ENCODE data around the gene SLC24A1.

The SLC24A1 gene

GRCh38 chr15:65578904-65579728 is 42.6 kb upstream of the SLC24A1 start:
- H3K36me3 ChIP-seq (ENCODE audit: control insufficient read depth in 1 of 2, insufficient read depth in 2 of 2, low read length in 2 of 2), result peaks cover 6 to 18% of the 10 kb centered on the region in 2 experiments
- H3K18ac ChIP-seq (ENCODE audit: low read length), result no peak overlapping the region
- no peak overlapping the region for H3K14ac ChIP-seq (ENCODE audit: low read length)
- no peak overlapping the region for H2AK5ac ChIP-seq (ENCODE audit: low read length)
- DNase-seq, result no peak
- peaks cover 3% of the 10 kb centered on the region in 2 experiments for H3K4me1 ChIP-seq (ENCODE audit: control insufficient read depth in 1 of 2, insufficient read depth in 2 of 2, low read length in 2 of 2)
- no peak overlapping the region for H3K23ac ChIP-seq (ENCODE audit: low read length)
- no peak overlapping the region for H3K9ac ChIP-seq (ENCODE audit: low read length)
- H4K91ac ChIP-seq (ENCODE audit: low read depth, low read length), result no peak overlapping the region
- no CpG with 5 or more reads among the region's 8 CpGs for WGBS (ENCODE audit: extremely low coverage, insufficient coverage, insufficient read length)
- no peak overlapping the region for H3K4me2 ChIP-seq (ENCODE audit: low read length)
- no peak overlapping the region for H2BK120ac ChIP-seq (ENCODE audit: insufficient read depth, low read length, poor library complexity)
- H3K9me3 ChIP-seq (ENCODE audit: insufficient read depth, low read depth, low read length), result no peaks in the 10 kb centered on the region
- no peak overlapping the region for H2AFZ ChIP-seq (ENCODE audit: insufficient read depth, low read length, poor library complexity)
- H3K79me1 ChIP-seq (ENCODE audit: low read length), result no peaks in the 10 kb centered on the region
- no peak overlapping the region for H4K12ac ChIP-seq (ENCODE audit: low read depth, low read length)
- H3K4ac ChIP-seq (ENCODE audit: low read depth, low read length), result no peak overlapping the region
- no peaks in the 10 kb centered on the region for H3K27me3 ChIP-seq (ENCODE audit: insufficient read depth, low read length)
- no peak overlapping the region for H2BK5ac ChIP-seq (ENCODE audit: low read depth, low read length, poor library complexity)
- H3K79me2 ChIP-seq (ENCODE audit: control insufficient read depth, insufficient read depth, low read length, poor library complexity), result no peaks in the 10 kb centered on the region
- H4K8ac ChIP-seq (ENCODE audit: low read depth, low read length), result no peak overlapping the region
- H3K4me3 ChIP-seq (ENCODE audit: low read depth, low read length), result no peak overlapping the region
- H2BK12ac ChIP-seq (ENCODE audit: low read length), result no peak overlapping the region
- no peak overlapping the region for H3K27ac ChIP-seq (ENCODE audit: low read depth, low read length)

GRCh38 chr15:65579762-65580161 is 42.0 kb upstream of the SLC24A1 start:
- Histone ChIP-seq H3K23ac (ENCODE audit: low read length) (no peak overlapping the region), H4K8ac (ENCODE audit: low read depth, low read length) (no peak overlapping the region), H2AK5ac (ENCODE audit: low read length) (no peak overlapping the region), H3K27ac (ENCODE audit: low read depth, low read length) (no peak overlapping the region), H3K9me3 (ENCODE audit: insufficient read depth, low read depth, low read length) (no peaks in the 10 kb centered on the region), H3K36me3 (ENCODE audit: control insufficient read depth in 1 of 2, insufficient read depth in 2 of 2, low read length in 2 of 2) (peaks cover 4 to 15% of the 10 kb centered on the region in 2 experiments), H3K14ac (ENCODE audit: low read length) (no peak overlapping the region), H2AFZ (ENCODE audit: insufficient read depth, low read length, poor library complexity) (no peak overlapping the region), H3K4me1 (ENCODE audit: control insufficient read depth in 1 of 2, insufficient read depth in 2 of 2, low read length in 2 of 2) (peaks cover 3% of the 10 kb centered on the region in 2 experiments), H3K18ac (ENCODE audit: low read length) (no peak overlapping the region), H4K91ac (ENCODE audit: low read depth, low read length) (no peak overlapping the region), H3K4me2 (ENCODE audit: low read length) (no peak overlapping the region), H2BK12ac (ENCODE audit: low read length) (no peak overlapping the region), H3K4ac (ENCODE audit: low read depth, low read length) (no peak overlapping the region), H3K79me2 (ENCODE audit: control insufficient read depth, insufficient read depth, low read length, poor library complexity) (no peaks in the 10 kb centered on the region), H2BK5ac (ENCODE audit: low read depth, low read length, poor library complexity) (no peak overlapping the region), H3K79me1 (ENCODE audit: low read length) (no peaks in the 10 kb centered on the region), H3K4me3 (ENCODE audit: low read depth, low read length) (no peak overlapping the region), H4K12ac (ENCODE audit: low read depth, low read length) (no peak overlapping the region), H3K9ac (ENCODE audit: low read length) (no peak overlapping the region), H3K27me3 (ENCODE audit: insufficient read depth, low read length) (no peaks in the 10 kb centered on the region), H2BK120ac (ENCODE audit: insufficient read depth, low read length, poor library complexity) (no peak overlapping the region)
- WGBS (ENCODE audit: extremely low coverage, insufficient coverage, insufficient read length), result no CpG with 5 or more reads among the region's 3 CpGs
- DNase-seq, result no peak

DNA sequence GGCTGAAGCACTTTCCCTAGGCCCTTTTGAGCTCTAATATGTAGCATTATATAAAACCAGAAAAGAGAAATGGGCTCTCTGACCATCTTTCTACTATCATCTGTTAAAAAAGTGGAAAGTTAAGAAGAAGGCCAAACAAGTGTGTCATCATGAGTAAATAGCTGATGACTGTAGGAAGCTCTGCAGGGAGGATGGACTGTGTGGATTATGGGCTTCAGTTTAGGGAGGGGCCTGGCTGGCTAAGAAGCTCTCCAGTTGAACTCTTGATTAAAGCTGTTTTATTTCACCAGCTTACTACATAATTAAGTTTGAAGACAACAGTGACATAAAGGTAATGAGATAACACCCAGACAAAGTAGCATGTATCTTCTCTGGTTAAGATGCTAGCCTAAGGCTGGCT is 41.5 kb upstream of the SLC24A1 start:
- DNase-seq, result no peak
- no peak overlapping the region for H3K4me2 ChIP-seq (ENCODE audit: low read length)
- no peak overlapping the region for H3K27ac ChIP-seq (ENCODE audit: low read depth, low read length)
- no peak overlapping the region for H2AFZ ChIP-seq (ENCODE audit: insufficient read depth, low read length, poor library complexity)
- H3K9me3 ChIP-seq (ENCODE audit: insufficient read depth, low read depth, low read length), result no peaks in the 10 kb centered on the region
- H3K18ac ChIP-seq (ENCODE audit: low read length), result no peak overlapping the region
- H2AK5ac ChIP-seq (ENCODE audit: low read length), result no peak overlapping the region
- H3K79me2 ChIP-seq (ENCODE audit: control insufficient read depth, insufficient read depth, low read length, poor library complexity), result no peaks in the 10 kb centered on the region
- H3K4me1 ChIP-seq (ENCODE audit: control insufficient read depth in 1 of 2, insufficient read depth in 2 of 2, low read length in 2 of 2), result peaks cover 3% of the 10 kb centered on the region in 2 experiments
- H3K79me1 ChIP-seq (ENCODE audit: low read length), result no peaks in the 10 kb centered on the region
- no peak overlapping the region for H3K4me3 ChIP-seq (ENCODE audit: low read depth, low read length)
- H3K4ac ChIP-seq (ENCODE audit: low read depth, low read length), result no peak overlapping the region
- H3K23ac ChIP-seq (ENCODE audit: low read length), result no peak overlapping the region
- no peak overlapping the region for H4K8ac ChIP-seq (ENCODE audit: low read depth, low read length)
- no peak overlapping the region for H2BK12ac ChIP-seq (ENCODE audit: low read length)
- H3K36me3 ChIP-seq (ENCODE audit: control insufficient read depth in 1 of 2, insufficient read depth in 2 of 2, low read length in 2 of 2), result peaks cover 4 to 15% of the 10 kb centered on the region in 2 experiments
- no peak overlapping the region for H4K12ac ChIP-seq (ENCODE audit: low read depth, low read length)
- no peak overlapping the region for H2BK5ac ChIP-seq (ENCODE audit: low read depth, low read length, poor library complexity)
- H2BK120ac ChIP-seq (ENCODE audit: insufficient read depth, low read length, poor library complexity), result no peak overlapping the region
- H3K14ac ChIP-seq (ENCODE audit: low read length), result no peak overlapping the region
- no peak overlapping the region for H3K9ac ChIP-seq (ENCODE audit: low read length)
- no peak overlapping the region for H4K91ac ChIP-seq (ENCODE audit: low read depth, low read length)
- H3K27me3 ChIP-seq (ENCODE audit: insufficient read depth, low read length), result no peaks in the 10 kb centered on the region

DNA sequence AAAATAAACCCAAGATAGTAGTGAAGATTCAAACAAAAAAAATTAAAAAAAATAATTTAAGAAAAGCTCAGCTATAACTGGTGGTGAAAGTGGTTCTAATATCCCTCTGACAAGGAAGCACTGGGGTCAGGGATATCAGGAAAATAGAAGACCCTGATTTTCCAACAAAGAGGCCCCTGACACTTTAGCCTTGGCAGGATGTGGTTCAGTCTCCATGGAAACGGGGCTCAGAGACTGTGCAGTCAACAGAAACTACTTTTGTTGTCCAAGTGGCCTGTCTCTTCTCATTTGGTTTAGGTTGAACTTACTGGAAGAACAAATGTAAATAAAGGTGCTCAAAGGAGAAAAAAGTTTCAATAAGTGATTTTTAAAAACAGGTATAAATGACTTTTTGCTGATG is 38.0 kb upstream of the SLC24A1 start:
- no peak overlapping the region for H2AFZ ChIP-seq (ENCODE audit: insufficient read depth, low read length, poor library complexity)
- H2AK5ac ChIP-seq (ENCODE audit: low read length), result no peak overlapping the region
- no peak overlapping the region for H3K4me3 ChIP-seq (ENCODE audit: low read depth, low read length)
- H3K27ac ChIP-seq (ENCODE audit: low read depth, low read length), result no peak overlapping the region
- H4K12ac ChIP-seq (ENCODE audit: low read depth, low read length), result no peak overlapping the region
- no peaks in the 10 kb centered on the region for H3K79me1 ChIP-seq (ENCODE audit: low read length)
- H3K4ac ChIP-seq (ENCODE audit: low read depth, low read length), result no peak overlapping the region
- H3K4me2 ChIP-seq (ENCODE audit: low read length), result peak overlapping the region; percentile 10
- H3K23ac ChIP-seq (ENCODE audit: low read length), result no peak overlapping the region
- no peak overlapping the region for H2BK5ac ChIP-seq (ENCODE audit: low read depth, low read length, poor library complexity)
- H2BK12ac ChIP-seq (ENCODE audit: low read length), result no peak overlapping the region
- H3K79me2 ChIP-seq (ENCODE audit: control insufficient read depth, insufficient read depth, low read length, poor library complexity), result no peaks in the 10 kb centered on the region
- no peak overlapping the region for H3K18ac ChIP-seq (ENCODE audit: low read length)
- peaks cover 2 to 7% of the 10 kb centered on the region in 2 experiments for H3K36me3 ChIP-seq (ENCODE audit: control insufficient read depth in 1 of 2, insufficient read depth in 2 of 2, low read length in 2 of 2)
- no peak overlapping the region for H2BK120ac ChIP-seq (ENCODE audit: insufficient read depth, low read length, poor library complexity)
- H4K91ac ChIP-seq (ENCODE audit: low read depth, low read length), result no peak overlapping the region
- H3K14ac ChIP-seq (ENCODE audit: low read length), result no peak overlapping the region
- H3K27me3 ChIP-seq (ENCODE audit: insufficient read depth, low read length), result no peaks in the 10 kb centered on the region
- peaks cover 3% of the 10 kb centered on the region in 2 experiments for H3K4me1 ChIP-seq (ENCODE audit: control insufficient read depth in 1 of 2, insufficient read depth in 2 of 2, low read length in 2 of 2)
- no peak overlapping the region for H3K9ac ChIP-seq (ENCODE audit: low read length)
- no peak for DNase-seq
- no peaks in the 10 kb centered on the region for H3K9me3 ChIP-seq (ENCODE audit: insufficient read depth, low read depth, low read length)
- no CpG with 5 or more reads among the region's 1 CpG for WGBS (ENCODE audit: extremely low coverage, insufficient coverage, insufficient read length)
- H4K8ac ChIP-seq (ENCODE audit: low read depth, low read length), result no peak overlapping the region
